ENCODE results near the gene GRIN2C.

GRCh38 chr17:74825952-74826719 lies 33.5 kb downstream of the GRIN2C start:
- TF ChIP-seq CTCF (IDR thresholded peaks at IDR 0.05; ENCODE audit: insufficient read depth, low read depth, low read length) = no peak
- no peak for TF ChIP-seq EZH2 (IDR thresholded peaks at IDR 0.05; ENCODE audit: insufficient read depth, low read length)
